Sigmoid colon (tissue), 3 donors: ENCODE measurements around the gene ERFE.

Experiments
- CTCF ChIP-seq, 4 experiments: fragments of 450-650 bp in 3 of 4; fragments of 200-600 bp in 1 of 4; IDR thresholded peaks; one replicate each; pipeline ENCODE4 v1.5.1; 2016 to 2019; ENCODE audit warnings: antibody characterized with exemption in 4 of 4, mild to moderate bottlenecking in 3 of 4, moderate library complexity in 2 of 4
- POLR2A ChIP-seq, 2 donors: fragments of 450-650 bp; IDR thresholded peaks; one replicate each; pipeline ENCODE4 v1.6.1; 2016; ENCODE audit warnings: antibody characterized with exemption in 2 of 2, mild to moderate bottlenecking in 2 of 2, moderate library complexity in 2 of 2

GRCh38 chr2:238136820-238137537 is 21.8 kb upstream of the ERFE start:
- TF ChIP-seq CTCF (IDR thresholded peaks at IDR 0.05), result no peak
- no peak for TF ChIP-seq POLR2A (IDR thresholded peaks at IDR 0.05)
